SIG-M5 (cell line): ENCODE measurements around the gene SELENOS.

Source experiments
- DNase-seq: peaks from one replicate; lab custom pipeline; 2025; lab: John Stamatoyannopoulos, UW

Gene SELENOS, protein sequence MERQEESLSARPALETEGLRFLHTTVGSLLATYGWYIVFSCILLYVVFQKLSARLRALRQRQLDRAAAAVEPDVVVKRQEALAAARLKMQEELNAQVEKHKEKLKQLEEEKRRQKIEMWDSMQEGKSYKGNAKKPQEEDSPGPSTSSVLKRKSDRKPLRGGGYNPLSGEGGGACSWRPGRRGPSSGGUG

GRCh38 chr15:101277038-101277822, at the start of gene SELENOS:
Gene SELENOS, minus strand, starts transcription at chr15:101277485. Its CDS starts 68 bp downstream, at chr15:101277417.
- no peak for DNase-seq

DNA sequence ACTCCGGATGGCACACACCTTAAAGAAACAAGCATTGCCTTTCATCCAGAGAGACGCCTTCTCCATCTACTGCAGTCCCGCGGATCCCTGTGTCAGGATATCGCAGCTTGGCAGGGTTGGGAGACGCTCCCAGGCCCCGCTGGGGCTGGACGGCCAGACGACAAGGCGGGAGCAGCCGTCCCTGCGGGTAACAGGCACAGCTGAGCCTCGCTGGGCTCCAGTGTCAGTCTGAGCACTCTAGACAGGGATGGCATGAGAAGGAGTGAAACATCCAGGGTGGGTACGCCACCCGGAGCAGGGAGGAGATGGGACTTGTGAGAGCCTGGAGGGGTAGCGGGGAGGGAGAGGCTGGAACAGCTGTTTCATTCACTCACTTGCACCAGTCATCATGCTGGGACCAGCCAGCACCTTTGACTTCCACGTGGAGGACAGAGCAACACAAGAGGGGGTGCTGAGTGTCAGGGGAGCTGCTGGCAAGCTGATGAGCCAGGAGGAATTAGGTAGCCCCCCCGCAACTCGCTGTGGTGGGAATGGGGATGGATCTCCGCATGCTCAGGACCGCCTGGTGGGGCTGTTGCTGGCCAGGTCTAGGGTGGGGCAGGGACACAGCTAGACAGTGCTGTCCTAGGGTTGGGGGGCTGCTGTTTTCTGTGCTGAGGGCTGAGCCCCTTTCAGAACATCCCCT, 49.3 kb upstream of the SELENOS start:
- no peak for DNase-seq

DNA sequence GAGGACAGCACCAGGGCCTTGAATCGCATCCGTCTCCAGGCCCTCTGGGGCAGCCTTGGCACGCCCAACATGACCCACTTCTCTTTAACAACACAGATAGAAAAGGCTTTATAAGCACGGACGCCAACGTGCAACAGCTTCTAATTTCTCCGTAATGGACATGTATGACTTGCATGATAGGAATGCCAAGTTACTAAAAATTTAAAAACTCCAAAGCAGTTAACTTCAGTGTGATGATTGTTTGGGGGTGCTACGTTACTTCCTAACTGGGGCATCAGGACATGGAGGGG, 48.7 kb upstream of the SELENOS start:
- DNase-seq, result no peak

- no peak for DNase-seq
Measured at GRCh38 chr15:101325263-101326025, 48.2 kb upstream of the SELENOS start.

DNA sequence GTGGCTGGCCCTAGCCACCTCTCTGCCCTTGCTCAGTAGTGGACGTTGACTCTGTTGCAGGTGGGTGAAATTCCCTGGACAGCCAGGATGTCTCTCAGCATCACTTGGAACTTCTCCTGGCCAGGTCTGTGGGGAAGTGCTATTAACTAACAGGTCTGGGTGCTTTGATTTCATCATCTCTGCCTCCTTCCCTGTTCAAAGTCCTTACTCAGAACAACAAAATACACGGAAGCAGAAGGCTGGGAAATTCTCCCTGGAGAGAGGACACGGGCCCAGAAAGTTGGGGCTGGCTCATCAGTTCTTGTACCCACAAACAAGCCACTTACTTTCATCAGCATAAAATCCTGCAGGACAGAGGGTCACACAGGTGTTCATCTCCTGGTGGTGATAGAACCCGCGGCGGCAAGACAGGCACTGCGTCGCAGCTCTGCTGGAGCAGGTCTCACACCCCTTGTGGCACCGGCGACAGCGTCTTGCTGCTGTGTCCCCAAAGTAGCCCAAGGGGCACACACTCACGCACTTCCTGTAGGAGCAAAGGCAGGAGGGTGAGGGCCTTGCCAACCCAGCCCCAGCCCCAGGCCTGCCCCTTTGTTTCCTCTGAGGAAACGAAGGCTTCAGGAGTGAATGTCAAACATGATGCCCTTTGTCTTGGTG, 47.4 kb upstream of the SELENOS start:
- no peak for DNase-seq

GRCh38 chr15:101323793-101324523, 46.7 kb upstream of the SELENOS start:
- no peak for DNase-seq

GRCh38 chr15:101322854-101323477, 45.7 kb upstream of the SELENOS start:
- DNase-seq, result no peak

DNA sequence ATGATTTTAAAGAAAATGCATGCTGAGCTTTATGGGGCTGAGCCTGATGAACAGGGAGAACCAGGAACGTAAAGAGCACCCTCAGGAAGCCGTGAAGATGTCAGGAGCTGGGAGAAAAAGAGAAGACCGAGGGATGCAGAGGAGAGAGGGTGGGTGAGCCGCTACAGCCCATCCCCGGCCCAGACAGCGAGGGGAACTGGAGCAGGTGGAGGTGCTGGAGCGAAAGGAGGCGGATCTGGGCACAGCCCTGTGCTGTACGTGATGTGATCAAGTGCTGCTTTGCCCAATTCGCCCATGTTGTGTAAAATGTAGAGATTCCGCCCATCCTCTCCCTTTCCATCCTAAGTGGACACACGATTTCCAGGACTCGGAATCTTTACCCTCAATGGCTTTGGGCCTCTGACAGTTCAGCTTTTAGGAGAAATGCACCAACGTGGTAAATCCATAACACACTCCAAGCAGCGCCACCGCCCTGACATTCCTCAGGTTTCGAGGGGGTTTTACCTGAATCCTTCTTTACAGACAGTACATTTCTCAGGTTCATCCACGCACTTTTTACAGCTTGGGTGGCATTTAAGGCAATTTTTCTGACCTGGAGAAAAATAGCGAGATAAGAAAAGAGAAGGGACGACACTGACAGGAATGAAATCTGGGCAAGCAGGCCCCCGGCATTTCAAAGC, 44.9 kb upstream of the SELENOS start:
- no peak for DNase-seq

DNA sequence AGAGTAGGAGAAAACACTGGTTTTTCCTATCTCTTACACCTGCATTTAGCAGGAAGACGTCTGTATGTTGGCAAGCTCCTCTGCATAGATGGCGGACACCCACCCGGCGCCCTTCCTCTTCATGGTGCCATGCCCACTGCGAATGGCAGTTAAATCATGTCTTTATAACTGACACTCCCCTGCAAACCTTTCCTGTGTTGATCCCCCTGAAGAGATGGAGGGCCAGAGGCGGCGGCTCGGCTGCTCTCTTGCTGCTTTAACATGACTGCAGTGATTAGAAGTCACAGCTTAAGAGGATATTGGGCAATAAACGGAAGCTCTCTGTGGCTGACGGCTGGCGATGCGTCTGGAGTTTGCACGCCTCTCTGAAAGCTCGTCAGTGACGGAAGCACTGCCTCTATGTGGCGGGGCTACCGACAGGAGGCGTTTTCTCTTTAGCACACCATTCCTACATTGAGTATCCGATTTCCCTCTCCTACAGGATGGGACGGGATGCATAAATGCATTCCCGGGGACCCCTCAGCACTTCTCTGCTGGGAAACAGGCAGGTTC, 43.3 kb upstream of the SELENOS start:
- DNase-seq, result peak; percentile 43

DNA sequence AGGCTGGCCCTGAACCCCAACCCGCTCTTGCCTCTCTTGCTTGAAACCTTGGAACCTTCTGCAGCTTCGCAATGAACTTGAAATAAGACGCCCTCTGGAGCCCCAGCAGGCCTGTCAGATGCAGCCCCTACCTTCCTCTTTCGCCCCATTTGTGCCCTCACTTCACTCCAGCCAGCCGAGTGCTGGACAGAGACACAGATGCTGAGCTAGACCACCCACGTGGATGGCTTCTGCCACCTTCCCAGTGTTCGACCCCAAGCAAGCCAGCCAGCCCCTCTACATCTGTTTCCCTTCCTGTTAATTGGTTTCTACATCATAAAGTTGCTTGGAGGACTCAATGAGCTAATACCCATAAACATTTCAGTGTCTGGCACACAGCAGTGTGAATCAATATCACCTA, 41.6 kb upstream of the SELENOS start:
- no peak for DNase-seq

DNA sequence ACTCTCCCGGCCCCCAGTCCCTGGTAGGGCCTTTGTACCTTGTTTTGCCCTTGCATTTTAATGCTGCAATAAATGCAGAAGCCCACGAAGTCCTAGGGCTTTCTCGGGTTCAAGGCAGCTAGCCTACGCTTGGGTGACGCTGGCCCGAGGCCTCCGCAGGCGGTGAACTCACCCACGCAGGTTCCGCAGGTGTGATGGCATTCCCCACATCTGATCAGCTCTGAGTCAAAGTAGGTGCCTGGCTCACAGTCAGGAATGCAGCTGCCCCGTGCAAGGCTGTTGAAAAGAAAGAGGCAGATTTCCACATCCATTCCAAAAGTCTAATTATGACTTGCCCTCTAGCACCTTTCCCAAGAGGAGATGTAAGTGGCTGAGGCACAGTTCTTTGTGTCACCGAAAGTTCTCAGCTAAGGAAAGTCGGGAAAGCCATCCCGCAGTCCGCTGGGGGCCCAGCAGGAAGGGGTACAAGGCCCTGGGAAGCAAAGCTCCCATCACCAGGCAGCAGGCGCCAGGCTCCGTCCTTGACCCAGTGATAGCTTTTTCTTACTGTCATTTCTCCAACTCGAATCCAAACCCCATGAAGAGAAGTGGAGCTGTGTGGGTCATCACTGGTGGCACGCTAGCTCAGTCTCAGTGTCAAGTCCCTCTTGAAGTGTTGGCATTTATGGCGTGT, 41.0 kb upstream of the SELENOS start:
- no peak for DNase-seq

- DNase-seq, result no peak
Measured at GRCh38 chr15:101317336-101317872, 40.1 kb upstream of the SELENOS start.

GRCh38 chr15:101316529-101316928, 39.2 kb upstream of the SELENOS start:
- DNase-seq, result no peak

GRCh38 chr15:101315736-101316135, 38.5 kb upstream of the SELENOS start:
- DNase-seq, result no peak

GRCh38 chr15:101314336-101315125, 37.2 kb upstream of the SELENOS start:
- no peak for DNase-seq

DNA sequence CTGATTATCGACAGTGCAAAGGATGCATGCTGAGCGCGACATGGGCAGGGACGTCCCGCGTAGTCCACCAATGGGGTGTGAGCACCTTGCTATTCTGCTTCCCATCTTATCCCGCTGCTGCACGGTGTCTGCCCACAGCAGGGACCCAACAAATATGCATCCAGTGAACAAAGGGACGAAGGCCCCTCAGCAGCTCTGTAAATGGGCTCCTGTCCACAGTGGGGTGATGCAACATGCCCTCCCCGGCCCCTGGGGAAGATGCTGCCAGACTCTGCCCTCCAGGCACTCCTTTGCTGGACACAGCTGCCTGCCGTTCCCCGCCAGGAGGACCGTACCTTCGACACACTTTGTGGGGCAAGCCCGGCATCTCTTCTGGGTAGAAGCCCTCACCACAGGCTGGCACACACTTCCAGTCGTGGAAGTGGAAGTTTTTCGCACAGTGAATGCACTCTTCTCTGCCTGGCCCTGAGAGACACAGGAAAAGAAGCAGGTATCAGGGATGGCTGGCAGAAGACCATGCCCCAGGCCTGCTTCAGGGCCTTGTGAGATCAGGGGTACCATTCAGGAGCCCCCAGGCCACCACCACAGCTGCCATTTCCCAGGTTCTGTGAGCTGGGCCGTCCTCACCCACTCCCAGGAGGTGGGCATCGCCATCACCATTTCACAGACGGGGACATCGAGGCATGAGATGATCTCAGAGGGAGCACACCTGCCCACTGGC, 35.9 kb upstream of the SELENOS start:
- no peak for DNase-seq

- no peak for DNase-seq
Measured at GRCh38 chr15:101310508-101310907, 33.2 kb upstream of the SELENOS start.

GRCh38 chr15:101310161-101310480, 32.8 kb upstream of the SELENOS start:
- DNase-seq, result no peak
